Measurements from ENCODE around the gene RP2.

DNA sequence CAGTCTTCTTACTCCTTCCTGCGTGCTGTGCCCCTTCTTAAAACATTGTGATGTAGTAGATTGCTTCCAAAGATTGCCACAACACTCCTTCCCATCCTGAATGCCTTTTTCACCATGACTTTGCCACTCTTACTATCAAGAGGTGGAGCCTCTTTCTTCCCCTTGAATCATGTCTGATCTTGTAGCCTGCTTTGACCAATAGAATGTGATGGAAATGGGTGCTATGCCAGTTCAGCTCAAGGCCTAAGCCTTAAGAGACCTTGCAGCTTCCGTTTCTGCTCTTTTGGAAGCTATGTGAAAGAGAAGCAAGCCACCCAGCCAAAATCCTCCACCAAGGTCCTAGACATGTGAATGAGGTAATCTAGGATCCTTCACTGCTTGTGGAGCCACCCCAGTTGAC, 31.6 kb upstream of the RP2 start:
- TF ChIP-seq, protein P1, sequence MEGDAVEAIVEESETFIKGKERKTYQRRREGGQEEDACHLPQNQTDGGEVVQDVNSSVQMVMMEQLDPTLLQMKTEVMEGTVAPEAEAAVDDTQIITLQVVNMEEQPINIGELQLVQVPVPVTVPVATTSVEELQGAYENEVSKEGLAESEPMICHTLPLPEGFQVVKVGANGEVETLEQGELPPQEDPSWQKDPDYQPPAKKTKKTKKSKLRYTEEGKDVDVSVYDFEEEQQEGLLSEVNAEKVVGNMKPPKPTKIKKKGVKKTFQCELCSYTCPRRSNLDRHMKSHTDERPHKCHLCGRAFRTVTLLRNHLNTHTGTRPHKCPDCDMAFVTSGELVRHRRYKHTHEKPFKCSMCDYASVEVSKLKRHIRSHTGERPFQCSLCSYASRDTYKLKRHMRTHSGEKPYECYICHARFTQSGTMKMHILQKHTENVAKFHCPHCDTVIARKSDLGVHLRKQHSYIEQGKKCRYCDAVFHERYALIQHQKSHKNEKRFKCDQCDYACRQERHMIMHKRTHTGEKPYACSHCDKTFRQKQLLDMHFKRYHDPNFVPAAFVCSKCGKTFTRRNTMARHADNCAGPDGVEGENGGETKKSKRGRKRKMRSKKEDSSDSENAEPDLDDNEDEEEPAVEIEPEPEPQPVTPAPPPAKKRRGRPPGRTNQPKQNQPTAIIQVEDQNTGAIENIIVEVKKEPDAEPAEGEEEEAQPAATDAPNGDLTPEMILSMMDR (conservative IDR thresholded peaks at IDR 0.05 in 1 of 2, IDR thresholded peaks at IDR 0.05 in 1 of 2; ENCODE audit: low read depth in 1 of 2, low read length in 2 of 2), result no peak
- no peak for TF ChIP-seq EZH2 (IDR thresholded peaks at IDR 0.05; ENCODE audit: low read length, missing control alignments)
